ENCODE measurements around the gene LYRM9.
"Not testable (repeated sequence)": the region's sequence is repeated elsewhere in the genome, so short reads cannot be mapped to it uniquely, and the experiment has no call there.

- not testable (repeated sequence) for TF ChIP-seq CTCF, EZH2, EZH2phosphoT487 (IDR thresholded peaks at IDR 0.05)
These were observed 6.7 kb downstream of the LYRM9 start for GRCh38 chr17:27886348-27886906.
